Liver (tissue), 3 donors: Measurements from ENCODE around the gene DTL.

Source experiments
- EGR1 ChIP-seq, 2 donors: IDR thresholded peaks; 2 replicates each; pipeline ENCODE4 v1.6.1; 2016 to 2018; ENCODE audit warnings: antibody characterized with exemption in 2 of 2, low read depth in 2 of 2
- GABPA ChIP-seq, 2 donors: IDR thresholded peaks in 1 of 2; conservative IDR thresholded peaks in 1 of 2; 2 replicates each; pipeline ENCODE4 v1.6.1; 2016; ENCODE audit warnings: antibody characterized with exemption in 2 of 2, mild to moderate bottlenecking in 1 of 2, moderate library complexity in 1 of 2
- HNF4G ChIP-seq: IDR thresholded peaks from 2 replicates; pipeline ENCODE4 v1.6.1; 2016; ENCODE audit warnings: antibody characterized with exemption
- JUND ChIP-seq, 2 donors: IDR thresholded peaks; 2 replicates each; pipeline ENCODE4 v1.6.1; 2016; ENCODE audit warnings: antibody characterized with exemption in 2 of 2
- RAD21 ChIP-seq, 2 donors: IDR thresholded peaks; 2 replicates each; pipeline ENCODE4 v1.6.1; 2016; ENCODE audit warnings: antibody characterized with exemption in 2 of 2, mild to moderate bottlenecking in 2 of 2
- RXRA ChIP-seq, 2 donors: IDR thresholded peaks; 2 replicates each; pipeline ENCODE4 v1.6.1; 2017 to 2018; ENCODE audit warnings: antibody characterized with exemption in 2 of 2, mild to moderate bottlenecking in 1 of 2
- SP1 ChIP-seq: IDR thresholded peaks from 2 replicates; pipeline ENCODE4 v1.6.1; 2018; ENCODE audit warnings: antibody characterized with exemption, mild to moderate bottlenecking
- TAF1 ChIP-seq: conservative IDR thresholded peaks from 2 replicates; pipeline ENCODE4 v1.6.1; 2016; ENCODE audit warnings: antibody characterized with exemption, mild to moderate bottlenecking
- YY1 ChIP-seq: IDR thresholded peaks from 2 replicates; pipeline ENCODE4 v1.6.1; 2016; ENCODE audit warnings: antibody characterized with exemption, mild to moderate bottlenecking
- TF ChIP-seq, protein P1 (sequence below): IDR thresholded peaks from 2 replicates; pipeline ENCODE4 v1.6.1; 2016; ENCODE audit warnings: antibody characterized with exemption
- TF ChIP-seq, protein P2 (sequence below): fragments of 150-350 bp; IDR thresholded peaks from 2 replicates; pipeline ENCODE4 v1.5.1; 2017; ENCODE audit warnings: improper control_type of control experiment, low read depth, low read length; ENCODE audit not compliant: missing input control
- TF ChIP-seq, protein P3 (sequence below): IDR thresholded peaks from 2 replicates; pipeline ENCODE4 v1.6.1; 2016; ENCODE audit warnings: antibody characterized with exemption
- TF ChIP-seq, protein P4 (sequence below): IDR thresholded peaks from 2 replicates; pipeline ENCODE4 v1.6.1; 2016; ENCODE audit warnings: antibody characterized with exemption, mild to moderate bottlenecking
- donor health status: healthy.
- donor health status: healthy.

DNA sequence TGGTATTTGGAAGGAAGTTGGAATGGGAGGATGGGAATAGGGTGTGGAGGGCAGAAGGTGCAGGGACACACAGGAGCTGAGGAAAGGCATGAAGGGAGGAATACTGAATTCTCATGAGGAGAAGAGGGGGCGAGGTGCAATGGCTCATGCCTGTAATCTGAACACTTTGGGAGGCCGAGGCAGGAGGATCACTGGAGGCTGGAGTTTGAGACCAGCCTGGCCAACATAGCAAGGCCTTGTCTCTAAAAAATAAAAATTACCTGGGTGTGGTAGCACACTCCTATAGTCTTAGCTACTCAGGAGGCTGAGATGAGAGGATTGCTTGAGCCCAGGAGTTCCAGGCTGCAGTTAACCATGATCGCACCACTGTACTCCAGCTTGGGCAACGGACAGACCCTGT lies 117.3 kb downstream of the DTL start:
- TF ChIP-seq, protein P1, sequence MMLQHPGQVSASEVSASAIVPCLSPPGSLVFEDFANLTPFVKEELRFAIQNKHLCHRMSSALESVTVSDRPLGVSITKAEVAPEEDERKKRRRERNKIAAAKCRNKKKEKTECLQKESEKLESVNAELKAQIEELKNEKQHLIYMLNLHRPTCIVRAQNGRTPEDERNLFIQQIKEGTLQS: no peak
- TF ChIP-seq, protein P2, sequence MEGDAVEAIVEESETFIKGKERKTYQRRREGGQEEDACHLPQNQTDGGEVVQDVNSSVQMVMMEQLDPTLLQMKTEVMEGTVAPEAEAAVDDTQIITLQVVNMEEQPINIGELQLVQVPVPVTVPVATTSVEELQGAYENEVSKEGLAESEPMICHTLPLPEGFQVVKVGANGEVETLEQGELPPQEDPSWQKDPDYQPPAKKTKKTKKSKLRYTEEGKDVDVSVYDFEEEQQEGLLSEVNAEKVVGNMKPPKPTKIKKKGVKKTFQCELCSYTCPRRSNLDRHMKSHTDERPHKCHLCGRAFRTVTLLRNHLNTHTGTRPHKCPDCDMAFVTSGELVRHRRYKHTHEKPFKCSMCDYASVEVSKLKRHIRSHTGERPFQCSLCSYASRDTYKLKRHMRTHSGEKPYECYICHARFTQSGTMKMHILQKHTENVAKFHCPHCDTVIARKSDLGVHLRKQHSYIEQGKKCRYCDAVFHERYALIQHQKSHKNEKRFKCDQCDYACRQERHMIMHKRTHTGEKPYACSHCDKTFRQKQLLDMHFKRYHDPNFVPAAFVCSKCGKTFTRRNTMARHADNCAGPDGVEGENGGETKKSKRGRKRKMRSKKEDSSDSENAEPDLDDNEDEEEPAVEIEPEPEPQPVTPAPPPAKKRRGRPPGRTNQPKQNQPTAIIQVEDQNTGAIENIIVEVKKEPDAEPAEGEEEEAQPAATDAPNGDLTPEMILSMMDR: no peak
- TF ChIP-seq JUND (IDR thresholded peaks at IDR 0.05) (no peak), TAF1 (no peak), RAD21 (IDR thresholded peaks at IDR 0.05) (no peak), GABPA (IDR thresholded peaks at IDR 0.05 in 1 of 2, conservative IDR thresholded peaks at IDR 0.05 in 1 of 2) (no peak), SP1 (no peak), YY1 (no peak), EGR1 (IDR thresholded peaks at IDR 0.05; ENCODE audit: low read depth in 2 of 2) (no peak), HNF4G (no peak), RXRA (IDR thresholded peaks at IDR 0.05) (no peak)
- TF ChIP-seq, protein P3, sequence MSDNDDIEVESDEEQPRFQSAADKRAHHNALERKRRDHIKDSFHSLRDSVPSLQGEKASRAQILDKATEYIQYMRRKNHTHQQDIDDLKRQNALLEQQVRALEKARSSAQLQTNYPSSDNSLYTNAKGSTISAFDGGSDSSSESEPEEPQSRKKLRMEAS: no peak
- TF ChIP-seq, protein P4, sequence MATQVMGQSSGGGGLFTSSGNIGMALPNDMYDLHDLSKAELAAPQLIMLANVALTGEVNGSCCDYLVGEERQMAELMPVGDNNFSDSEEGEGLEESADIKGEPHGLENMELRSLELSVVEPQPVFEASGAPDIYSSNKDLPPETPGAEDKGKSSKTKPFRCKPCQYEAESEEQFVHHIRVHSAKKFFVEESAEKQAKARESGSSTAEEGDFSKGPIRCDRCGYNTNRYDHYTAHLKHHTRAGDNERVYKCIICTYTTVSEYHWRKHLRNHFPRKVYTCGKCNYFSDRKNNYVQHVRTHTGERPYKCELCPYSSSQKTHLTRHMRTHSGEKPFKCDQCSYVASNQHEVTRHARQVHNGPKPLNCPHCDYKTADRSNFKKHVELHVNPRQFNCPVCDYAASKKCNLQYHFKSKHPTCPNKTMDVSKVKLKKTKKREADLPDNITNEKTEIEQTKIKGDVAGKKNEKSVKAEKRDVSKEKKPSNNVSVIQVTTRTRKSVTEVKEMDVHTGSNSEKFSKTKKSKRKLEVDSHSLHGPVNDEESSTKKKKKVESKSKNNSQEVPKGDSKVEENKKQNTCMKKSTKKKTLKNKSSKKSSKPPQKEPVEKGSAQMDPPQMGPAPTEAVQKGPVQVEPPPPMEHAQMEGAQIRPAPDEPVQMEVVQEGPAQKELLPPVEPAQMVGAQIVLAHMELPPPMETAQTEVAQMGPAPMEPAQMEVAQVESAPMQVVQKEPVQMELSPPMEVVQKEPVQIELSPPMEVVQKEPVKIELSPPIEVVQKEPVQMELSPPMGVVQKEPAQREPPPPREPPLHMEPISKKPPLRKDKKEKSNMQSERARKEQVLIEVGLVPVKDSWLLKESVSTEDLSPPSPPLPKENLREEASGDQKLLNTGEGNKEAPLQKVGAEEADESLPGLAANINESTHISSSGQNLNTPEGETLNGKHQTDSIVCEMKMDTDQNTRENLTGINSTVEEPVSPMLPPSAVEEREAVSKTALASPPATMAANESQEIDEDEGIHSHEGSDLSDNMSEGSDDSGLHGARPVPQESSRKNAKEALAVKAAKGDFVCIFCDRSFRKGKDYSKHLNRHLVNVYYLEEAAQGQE: no peak
